Activated CD4-positive, alpha-beta memory T cell treated with anti-CD3 and anti-CD28 coated beads, Interleukin-2, amount 10 ng/mL, durations not matched to agents 7 days and 5 days (primary cell): Measurements from ENCODE around the gene C5orf46. TPM values are rescaled to one million over a fixed set of nuclear protein-coding genes. Genes with fewer than 3 reads are reported as not detected.
"Not testable (repeated sequence)": the region's sequence is repeated elsewhere in the genome, so short reads cannot be mapped to it uniquely, and the experiment has no call there.

ENCODE experiments used
- CTCF ChIA-PET: fragments of 350-600 bp; sonication (Branson Sonifier 250); formaldehyde crosslinking; loops from one replicate; lab custom pipeline; 2021; ENCODE audit warnings: antibody characterized with exemption, inconsistent platforms; lab: Charles Lee
- POLR2A ChIA-PET: fragments of 350-600 bp; sonication (Branson Sonifier 250); formaldehyde crosslinking; loops from one replicate; lab custom pipeline; 2021; ENCODE audit warnings: antibody characterized with exemption; lab: Charles Lee
- DNase-seq: peaks from one replicate; pipeline ENCODE4 v3.0.0-alpha.2; 2020
- H3K27ac Mint-ChIP-seq: one replicate; pipeline ENCODE4 v1.8.0; 2021; ENCODE audit warnings: mild to moderate bottlenecking, mixed read lengths
- H3K27me3 Mint-ChIP-seq: one replicate; pipeline ENCODE4 v1.8.0; 2021; ENCODE audit warnings: mixed read lengths
- H3K36me3 Mint-ChIP-seq: one replicate; pipeline ENCODE4 v1.8.0; 2021; ENCODE audit warnings: low read depth, mixed read lengths
- H3K4me1 Mint-ChIP-seq: one replicate; pipeline ENCODE4 v1.8.0; 2021; ENCODE audit warnings: mixed read lengths
- H3K4me3 Mint-ChIP-seq: one replicate; pipeline ENCODE4 v1.8.0; 2021; ENCODE audit warnings: mild to moderate bottlenecking, mixed read lengths
- H3K9me3 Mint-ChIP-seq: one replicate; pipeline ENCODE4 v1.8.0; 2021; ENCODE audit warnings: mixed read lengths
- total RNA-seq, 2 experiments: library from RNA; stranded (reverse); gene quantifications; one replicate each; pipeline ENCODE4 v1.2.3, GENCODE V29; 2021

The C5orf46 gene
- total RNA-seq, 2 experiments from 2014 or later = not detected

GRCh38 chr5:147882586-147883313 is 23.6 kb downstream of the C5orf46 start:
- no peak for DNase-seq
- ChIA-PET POLR2A (no interaction called here), CTCF (no interaction called here)
- Mint-ChIP-seq H3K27ac (no peak overlapping the region), H3K36me3 (no peaks in the 10 kb centered on the region), H3K27me3 (no peaks in the 10 kb centered on the region), H3K4me3 (no peak overlapping the region), H3K9me3 (no peaks in the 10 kb centered on the region), H3K4me1 (no peaks in the 10 kb centered on the region)

DNA sequence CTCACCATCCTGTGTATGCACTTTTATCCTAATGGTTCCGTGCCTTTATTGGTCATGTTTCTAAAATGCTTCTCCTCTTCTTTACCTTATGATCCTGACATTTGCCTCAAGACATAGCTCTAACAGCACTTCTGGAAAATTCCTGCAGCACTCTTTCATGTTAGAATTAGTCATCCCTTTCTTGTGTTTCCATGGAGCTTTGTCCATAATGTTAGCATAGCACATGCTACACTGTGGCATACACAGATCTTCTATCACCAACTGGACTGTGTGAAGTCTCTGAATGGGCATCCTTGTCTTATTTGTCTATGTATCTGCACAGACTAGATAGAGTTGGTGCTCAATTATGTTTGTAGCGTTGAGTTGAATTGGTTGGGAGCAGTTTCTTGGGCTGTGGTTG is 25.9 kb downstream of the C5orf46 start:
- DNase-seq = no peak
- ChIA-PET POLR2A (no interaction called here), CTCF (no interaction called here)
- H3K4me1 Mint-ChIP-seq = no peaks in the 10 kb centered on the region
- no peak overlapping the region for H3K27ac Mint-ChIP-seq
- H3K9me3 Mint-ChIP-seq = no peaks in the 10 kb centered on the region
- no peaks in the 10 kb centered on the region for H3K36me3 Mint-ChIP-seq
- no peaks in the 10 kb centered on the region for H3K27me3 Mint-ChIP-seq
- H3K4me3 Mint-ChIP-seq = no peak overlapping the region

DNA sequence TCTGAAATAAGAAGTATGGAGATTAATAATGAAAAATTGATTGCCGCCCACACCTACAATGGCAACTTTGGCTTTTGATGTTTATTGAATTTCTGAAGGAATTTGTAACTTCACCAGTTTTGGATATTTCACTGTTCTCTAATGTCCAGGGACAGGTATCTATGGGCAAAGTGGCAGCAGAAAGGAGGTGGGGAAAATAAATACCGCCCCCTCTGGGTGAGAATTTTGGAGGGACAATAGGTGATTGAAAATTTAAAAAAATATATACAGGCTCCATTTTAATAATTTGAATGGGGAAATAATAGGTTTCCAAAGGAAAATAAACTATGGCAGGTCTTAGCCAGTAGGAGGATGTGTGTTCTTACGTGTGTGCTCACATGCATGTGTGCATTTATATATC is 26.6 kb downstream of the C5orf46 start:
- Mint-ChIP-seq H3K27me3 (no peaks in the 10 kb centered on the region), H3K9me3 (no peaks in the 10 kb centered on the region), H3K36me3 (no peaks in the 10 kb centered on the region), H3K27ac (no peak overlapping the region), H3K4me3 (no peak overlapping the region), H3K4me1 (no peaks in the 10 kb centered on the region)
- POLR2A ChIA-PET = no interaction called here
- DNase-seq = no peak
- CTCF ChIA-PET = no interaction called here

DNA sequence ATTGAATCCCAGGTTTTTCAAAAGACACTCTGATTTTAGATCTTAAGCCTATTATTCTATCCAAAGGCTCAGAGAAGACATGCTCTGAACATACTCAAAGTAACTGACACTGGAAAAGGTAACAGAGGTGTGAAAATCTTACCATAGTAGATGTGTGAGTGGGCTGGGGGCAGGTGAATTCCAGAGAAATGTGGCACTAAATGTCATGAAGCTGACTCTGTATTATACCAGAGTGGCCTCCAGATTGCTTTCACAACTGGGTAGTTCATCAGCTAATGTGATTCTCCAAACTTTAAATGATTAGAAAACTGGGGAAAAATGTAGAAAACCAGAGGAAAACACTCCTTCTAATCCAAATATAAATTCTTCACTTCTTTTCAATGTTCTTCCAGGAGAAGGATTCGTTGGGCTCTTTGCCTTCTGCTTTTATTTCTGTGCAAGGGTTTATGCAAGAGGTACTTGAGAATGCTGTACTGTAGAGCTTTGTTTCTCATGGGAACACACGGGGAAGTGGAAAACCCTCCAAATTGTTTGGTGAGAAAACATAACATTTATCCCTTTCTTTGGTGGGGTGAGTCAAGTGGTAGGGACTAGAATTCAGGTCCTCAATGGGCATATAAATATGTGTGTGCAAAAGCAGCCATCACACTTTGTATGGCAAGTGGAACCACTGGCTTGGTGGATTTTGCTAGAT is 28.1 kb downstream of the C5orf46 start, which contains the start of gene SCGB3A2:
Gene SCGB3A2, plus strand, starts transcription at position 646 of the 694 bp plus-strand sequence. CDS start 93 bp downstream, outside the sequence.
- CTCF ChIA-PET = interaction anchor here (2.3 kb wide), 1 partner anchor 20 kb away, joined by 6 read pairs; no protein-coding TSS in a partner anchor
- Mint-ChIP-seq H3K27me3 (no peaks in the 10 kb centered on the region), H3K9me3 (no peaks in the 10 kb centered on the region), H3K4me1 (no peaks in the 10 kb centered on the region), H3K36me3 (no peaks in the 10 kb centered on the region), H3K4me3 (no peak within 1 kb of the TSS), H3K27ac (no peak within 1 kb of the TSS)
- POLR2A ChIA-PET = no interaction called here
- no peak for DNase-seq

GRCh38 chr5:147876626-147877025 is 29.7 kb downstream of the C5orf46 start:
- no peak overlapping the region for H3K27ac Mint-ChIP-seq
- H3K27me3 Mint-ChIP-seq = no peaks in the 10 kb centered on the region
- DNase-seq = no peak
- H3K36me3 Mint-ChIP-seq = no peaks in the 10 kb centered on the region
- ChIA-PET CTCF (interaction anchor here (2.3 kb wide), 1 partner anchor 19 kb away, joined by 6 read pairs; no protein-coding TSS in a partner anchor), POLR2A (no interaction called here)
- no peak overlapping the region for H3K4me3 Mint-ChIP-seq
- H3K9me3 Mint-ChIP-seq = no peaks in the 10 kb centered on the region
- no peaks in the 10 kb centered on the region for H3K4me1 Mint-ChIP-seq

DNA sequence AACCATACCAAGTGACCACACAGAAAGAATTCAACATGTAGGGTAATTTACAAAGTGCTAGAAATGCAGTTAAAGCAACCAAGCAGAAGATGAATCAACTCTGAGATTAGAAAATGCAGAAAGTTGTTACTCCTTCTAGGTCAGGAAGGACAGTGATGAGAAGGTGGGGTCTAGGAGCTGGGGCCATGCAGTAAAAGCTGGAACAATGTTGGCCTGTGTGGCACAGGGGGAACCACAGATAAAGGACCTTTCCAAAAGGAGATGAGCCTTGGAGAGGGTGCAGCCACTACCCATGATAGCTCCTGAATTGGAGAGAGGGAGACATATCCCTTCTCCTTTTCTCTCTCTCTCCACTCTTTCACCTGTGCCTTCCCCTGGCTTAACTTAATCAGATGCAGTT is 30.2 kb downstream of the C5orf46 start:
- no peak for DNase-seq
- H3K36me3 Mint-ChIP-seq = no peaks in the 10 kb centered on the region
- no peak overlapping the region for H3K27ac Mint-ChIP-seq
- CTCF ChIA-PET = interaction anchor here (2.3 kb wide), 1 partner anchor 18 kb away, joined by 6 read pairs; no protein-coding TSS in a partner anchor
- no peaks in the 10 kb centered on the region for H3K27me3 Mint-ChIP-seq
- POLR2A ChIA-PET = no interaction called here
- H3K4me3 Mint-ChIP-seq = no peak overlapping the region
- H3K4me1 Mint-ChIP-seq = no peaks in the 10 kb centered on the region
- no peaks in the 10 kb centered on the region for H3K9me3 Mint-ChIP-seq

DNA sequence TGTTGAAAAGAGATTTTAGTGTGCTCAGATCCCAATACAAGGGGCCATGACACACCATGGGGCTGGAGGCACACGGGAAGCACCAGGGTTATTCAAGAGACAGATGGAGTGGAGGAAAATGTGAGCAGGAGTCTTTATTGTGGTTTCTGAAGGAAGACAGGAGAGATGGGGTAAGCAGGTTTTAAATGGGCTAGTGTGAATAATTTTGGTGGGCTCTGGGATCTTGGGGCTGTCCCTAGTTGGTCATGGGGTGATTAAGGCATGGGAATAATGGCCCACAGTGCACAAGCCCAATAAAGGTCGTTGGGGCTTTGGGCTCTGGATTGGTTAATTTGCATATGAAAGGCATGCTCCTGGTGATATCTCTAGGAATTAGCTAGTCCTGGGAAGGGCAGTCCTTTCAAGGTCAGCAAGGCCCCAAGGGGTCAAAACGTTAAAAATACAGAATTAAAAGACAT is 31.4 kb downstream of the C5orf46 start:
- ChIA-PET POLR2A (no interaction called here), CTCF (no interaction called here)
- H3K4me3 Mint-ChIP-seq = no peak overlapping the region

DNA sequence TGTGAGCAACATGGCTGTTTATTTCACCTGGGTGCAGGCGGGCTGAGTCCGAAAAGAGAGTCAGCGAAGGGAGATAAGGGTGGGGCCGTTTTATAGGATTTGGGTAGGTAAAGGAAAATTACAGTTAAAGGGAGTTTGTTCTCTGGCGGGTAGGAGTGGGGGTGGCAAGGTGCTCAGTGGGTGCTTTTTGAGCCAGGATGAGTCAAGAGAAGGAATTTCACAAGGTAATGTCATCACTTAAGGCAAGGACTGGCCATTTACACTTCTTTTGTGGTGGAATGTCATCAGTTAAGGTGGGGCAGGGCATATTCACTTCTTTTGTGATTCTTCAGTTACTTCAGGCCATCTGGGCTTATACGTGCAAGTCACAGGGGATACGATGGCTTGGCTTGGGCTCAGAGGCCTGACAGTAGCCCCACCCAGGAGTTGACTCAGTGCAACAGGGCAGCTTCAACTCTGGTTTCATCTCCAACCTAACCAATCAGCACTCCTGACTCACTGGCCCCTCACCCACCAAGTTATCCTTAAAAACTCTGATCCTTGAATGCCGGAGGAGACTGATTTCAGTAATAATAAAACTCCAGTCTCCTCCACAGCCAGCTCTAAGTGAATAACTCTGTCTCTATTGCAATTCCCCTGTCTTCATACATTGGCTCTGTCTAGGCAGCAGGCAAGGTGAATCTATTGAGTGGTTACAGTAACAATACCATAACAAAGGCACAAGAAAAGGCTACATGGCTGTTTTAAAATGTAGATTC is 32.0 kb downstream of the C5orf46 start:
- H3K27ac Mint-ChIP-seq, POLR2A ChIA-PET, CTCF ChIA-PET, H3K4me1 Mint-ChIP-seq, H3K4me3 Mint-ChIP-seq, H3K9me3 Mint-ChIP-seq, DNase-seq, H3K36me3 Mint-ChIP-seq, H3K27me3 Mint-ChIP-seq: not testable (repeated sequence)

More for the DNA sequence above, 31.4 kb downstream of the C5orf46 start:
- H3K27me3 Mint-ChIP-seq = no peaks in the 10 kb centered on the region
- no peaks in the 10 kb centered on the region for H3K9me3 Mint-ChIP-seq
- H3K27ac Mint-ChIP-seq = no peak overlapping the region
- no peaks in the 10 kb centered on the region for H3K36me3 Mint-ChIP-seq
- no peaks in the 10 kb centered on the region for H3K4me1 Mint-ChIP-seq
- DNase-seq = no peak

GRCh38 chr5:147872744-147873435 is 33.4 kb downstream of the C5orf46 start:
- POLR2A ChIA-PET, H3K9me3 Mint-ChIP-seq, H3K36me3 Mint-ChIP-seq, H3K27ac Mint-ChIP-seq, H3K4me1 Mint-ChIP-seq, CTCF ChIA-PET, DNase-seq, H3K4me3 Mint-ChIP-seq, H3K27me3 Mint-ChIP-seq: not testable (repeated sequence)

GRCh38 chr5:147871980-147872549 is 34.3 kb downstream of the C5orf46 start:
- POLR2A ChIA-PET, CTCF ChIA-PET, H3K4me1 Mint-ChIP-seq, DNase-seq, H3K4me3 Mint-ChIP-seq, H3K9me3 Mint-ChIP-seq, H3K27me3 Mint-ChIP-seq, H3K27ac Mint-ChIP-seq, H3K36me3 Mint-ChIP-seq: not testable (repeated sequence)

- DNase-seq, H3K4me3 Mint-ChIP-seq, H3K9me3 Mint-ChIP-seq, H3K4me1 Mint-ChIP-seq, CTCF ChIA-PET, H3K36me3 Mint-ChIP-seq, H3K27ac Mint-ChIP-seq, H3K27me3 Mint-ChIP-seq, POLR2A ChIA-PET: not testable (repeated sequence)
These were observed 36.4 kb downstream of the C5orf46 start for GRCh38 chr5:147869892-147870291.

GRCh38 chr5:147869112-147869511 is 37.2 kb downstream of the C5orf46 start:
- Mint-ChIP-seq H3K4me3 (no peak overlapping the region), H3K36me3 (no peaks in the 10 kb centered on the region), H3K27ac (no peak overlapping the region), H3K9me3 (no peaks in the 10 kb centered on the region), H3K4me1 (no peaks in the 10 kb centered on the region), H3K27me3 (no peaks in the 10 kb centered on the region)
- ChIA-PET POLR2A (no interaction called here), CTCF (no interaction called here)
- DNase-seq = no peak
